WTC11 (cell line): Measurements from ENCODE around the gene CNNM3. TPM values are rescaled to one million over a fixed set of nuclear protein-coding genes. Genes with fewer than 3 reads are reported as not detected.

ENCODE experiments used
- ATAC-seq: fragments of 200-7000 bp; cut with Tn5 transposase; 2 replicates; pipeline ENCODE4 v1.10.0; 2021; ENCODE audit warnings: mild to moderate bottlenecking, moderate library complexity
- CTCF ChIA-PET: fragments of 300-600 bp; sonication (Branson Sonifier 250); formaldehyde crosslinking; loops from one replicate; lab custom pipeline; 2021; ENCODE audit warnings: antibody characterized with exemption; lab: Charles Lee
- POLR2A ChIA-PET: fragments of 350-600 bp; sonication (Branson Sonifier 250); formaldehyde crosslinking; loops from one replicate; lab custom pipeline; 2021; ENCODE audit warnings: antibody characterized with exemption; lab: Charles Lee
- DNase-seq: peaks from one replicate; pipeline ENCODE4 v3.0.0; 2021; ENCODE audit warnings: low spot score
- H3K27ac Mint-ChIP-seq: 2 replicates; pipeline ENCODE4 v1.8.0; 2021; ENCODE audit warnings: mixed read lengths
- H3K27me3 Mint-ChIP-seq: 2 replicates; pipeline ENCODE4 v1.8.0; 2021; ENCODE audit warnings: low read depth, mild to moderate bottlenecking, moderate library complexity, mixed read lengths
- H3K36me3 Mint-ChIP-seq: 2 replicates; pipeline ENCODE4 v1.8.0; 2021; ENCODE audit warnings: mixed read lengths
- H3K4me1 Mint-ChIP-seq: 2 replicates; pipeline ENCODE4 v1.8.0; 2022; ENCODE audit warnings: mixed read lengths
- H3K4me3 Mint-ChIP-seq: 2 replicates; pipeline ENCODE4 v1.8.0; 2021; ENCODE audit warnings: mild to moderate bottlenecking, moderate library complexity, mixed read lengths
- H3K9me3 Mint-ChIP-seq: 2 replicates; pipeline ENCODE4 v1.8.0; 2021; ENCODE audit warnings: mixed read lengths
- ETV6 ChIP-seq: sonication (generic); formaldehyde crosslinking; IDR thresholded peaks from 2 replicates; pipeline ENCODE4 v1.8.1; 2022; ENCODE audit warnings: mild to moderate bottlenecking, missing genetic modification reagents
- FOXP1 ChIP-seq: sonication (generic); formaldehyde crosslinking; IDR thresholded peaks from 2 replicates; pipeline ENCODE4 v1.8.0; 2022; ENCODE audit warnings: missing genetic modification reagents, mild to moderate bottlenecking, moderate library complexity, borderline replicate concordance
- GTF2I ChIP-seq: fragments of 250-450 bp; sonication (Bioruptor Pico); conservative IDR thresholded peaks from 2 replicates; pipeline ENCODE4 v1.4.0; 2021; ENCODE audit warnings: mild to moderate bottlenecking
- HMGA2 ChIP-seq: fragments of 250-450 bp; sonication (Bioruptor Pico); IDR thresholded peaks from 2 replicates; pipeline ENCODE4 v1.4.0; 2021; ENCODE audit warnings: mild to moderate bottlenecking, moderate library complexity
- NFE2L1 ChIP-seq: sonication (generic); formaldehyde crosslinking; IDR thresholded peaks from 2 replicates; pipeline ENCODE4 v1.8.1; 2023; ENCODE audit warnings: missing genetic modification reagents
- NR1H2 ChIP-seq: sonication (generic); formaldehyde crosslinking; IDR thresholded peaks from 2 replicates; pipeline ENCODE4 v1.9.0; 2021; ENCODE audit warnings: mild to moderate bottlenecking, moderate library complexity, missing genetic modification reagents
- NR2C2 ChIP-seq: sonication (generic); formaldehyde crosslinking; IDR thresholded peaks from 2 replicates; pipeline ENCODE4 v1.8.0; 2022; ENCODE audit warnings: mild to moderate bottlenecking, missing genetic modification reagents
- PRRX2 ChIP-seq: fragments of 250-450 bp; sonication (Bioruptor Pico); IDR thresholded peaks from 2 replicates; pipeline ENCODE4 v1.8.0; 2021; ENCODE audit warnings: mild to moderate bottlenecking
- SMAD3 ChIP-seq: sonication (generic); formaldehyde crosslinking; IDR thresholded peaks from 2 replicates; pipeline ENCODE4 v1.8.0; 2022; ENCODE audit warnings: missing genetic modification reagents, mild to moderate bottlenecking, borderline replicate concordance
- ZNF263 ChIP-seq: sonication (generic); formaldehyde crosslinking; IDR thresholded peaks from 2 replicates; pipeline ENCODE4 v1.8.1; 2022; ENCODE audit warnings: low read depth, mild to moderate bottlenecking, moderate library complexity, missing genetic modification reagents
- ZNF396 ChIP-seq: fragments of 250-450 bp; sonication (Bioruptor Pico); IDR thresholded peaks from 2 replicates; pipeline ENCODE4 v1.8.0; 2021; ENCODE audit warnings: mild to moderate bottlenecking, moderate library complexity, borderline replicate concordance
- total RNA-seq: library from RNA; stranded (reverse); gene quantifications from 3 replicates; pipeline ENCODE4 v1.2.3, GENCODE V29; 2021
- TF ChIP-seq, protein P1 (sequence below): sonication (generic); formaldehyde crosslinking; IDR thresholded peaks from 2 replicates; pipeline ENCODE4 v1.8.0; 2022; ENCODE audit warnings: mild to moderate bottlenecking, missing genetic modification reagents
- TF ChIP-seq, protein P2 (sequence below): sonication (generic); formaldehyde crosslinking; IDR thresholded peaks from 2 replicates; pipeline ENCODE4 v1.8.0; 2022; ENCODE audit warnings: missing genetic modification reagents
- TF ChIP-seq, protein P3 (sequence below): sonication (generic); formaldehyde crosslinking; IDR thresholded peaks from 2 replicates; pipeline ENCODE4 v1.8.1; 2023; ENCODE audit warnings: mild to moderate bottlenecking, missing genetic modification reagents, moderate library complexity
- TF ChIP-seq, protein P4 (sequence below): fragments of 250-450 bp; sonication (Bioruptor Pico); IDR thresholded peaks from 2 replicates; pipeline ENCODE4 v1.9.0; 2021; ENCODE audit warnings: mild to moderate bottlenecking, borderline replicate concordance
- TF ChIP-seq, protein P5 (sequence below): fragments of 250-450 bp; sonication (Bioruptor Pico); conservative IDR thresholded peaks from 2 replicates; pipeline ENCODE4 v1.9.0; 2021; ENCODE audit warnings: mild to moderate bottlenecking

Gene CNNM3
- total RNA-seq, 1 experiment from 2014 or later, result 34.9 TPM

DNA sequence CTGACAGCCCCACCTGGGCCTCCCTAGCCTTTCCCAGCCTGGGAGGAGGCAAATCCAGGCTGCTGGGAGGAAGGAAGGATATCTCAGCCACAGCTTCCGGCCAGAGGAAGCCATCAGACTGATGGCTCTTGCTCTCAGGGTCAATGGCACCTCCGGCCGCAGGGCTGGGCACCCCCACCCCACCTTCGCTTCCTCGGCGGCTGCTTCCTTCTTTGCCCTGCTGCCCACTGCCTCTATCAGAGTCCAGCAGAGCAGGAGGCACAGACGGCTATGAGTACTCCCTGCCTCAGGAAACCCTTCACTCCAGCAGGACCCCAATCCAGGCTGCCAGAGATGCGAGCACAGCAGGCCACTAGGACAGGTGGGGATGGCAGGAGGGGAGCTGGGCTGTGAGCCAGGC, 50.5 kb downstream of the CNNM3 start:
- Mint-ChIP-seq H3K9me3 (no peaks in the 10 kb centered on the region), H3K27ac (0 out of 2 replicates have a peak overlapping the region, but pooled peaks have one; percentile 45), H3K27me3 (0 out of 2 replicates have a peak, but pooled peaks cover 4% of the 10 kb centered on the region), H3K36me3 (peaks cover 29% of the 10 kb centered on the region), H3K4me1 (peaks cover 20% of the 10 kb centered on the region), H3K4me3 (peak overlapping the region; percentile 43; the same call in 1 of the 2 replicates)
- ChIA-PET CTCF (interaction anchor here (3.4 to 3.6 kb wide), 2 partner anchors 9 to 84 kb away, joined by 31 to 63 read pairs; partner anchors contain the start of gene ANKRD39), POLR2A (no interaction called here)
- ATAC-seq (no peak), DNase-seq (no peak)
- TF ChIP-seq, protein P1, sequence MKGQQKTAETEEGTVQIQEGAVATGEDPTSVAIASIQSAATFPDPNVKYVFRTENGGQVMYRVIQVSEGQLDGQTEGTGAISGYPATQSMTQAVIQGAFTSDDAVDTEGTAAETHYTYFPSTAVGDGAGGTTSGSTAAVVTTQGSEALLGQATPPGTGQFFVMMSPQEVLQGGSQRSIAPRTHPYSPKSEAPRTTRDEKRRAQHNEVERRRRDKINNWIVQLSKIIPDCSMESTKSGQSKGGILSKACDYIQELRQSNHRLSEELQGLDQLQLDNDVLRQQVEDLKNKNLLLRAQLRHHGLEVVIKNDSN (CRISPR knock-in tag), result no peak
- TF ChIP-seq NR1H2 (CRISPR knock-in tag) (no peak), PRRX2 (CRISPR knock-in tag) (no peak), NFE2L1 (CRISPR knock-in tag) (no peak), GTF2I (CRISPR knock-in tag) (no peak), FOXP1 (no peak), NR2C2 (no peak), ZNF396 (CRISPR knock-in tag) (no peak)

DNA sequence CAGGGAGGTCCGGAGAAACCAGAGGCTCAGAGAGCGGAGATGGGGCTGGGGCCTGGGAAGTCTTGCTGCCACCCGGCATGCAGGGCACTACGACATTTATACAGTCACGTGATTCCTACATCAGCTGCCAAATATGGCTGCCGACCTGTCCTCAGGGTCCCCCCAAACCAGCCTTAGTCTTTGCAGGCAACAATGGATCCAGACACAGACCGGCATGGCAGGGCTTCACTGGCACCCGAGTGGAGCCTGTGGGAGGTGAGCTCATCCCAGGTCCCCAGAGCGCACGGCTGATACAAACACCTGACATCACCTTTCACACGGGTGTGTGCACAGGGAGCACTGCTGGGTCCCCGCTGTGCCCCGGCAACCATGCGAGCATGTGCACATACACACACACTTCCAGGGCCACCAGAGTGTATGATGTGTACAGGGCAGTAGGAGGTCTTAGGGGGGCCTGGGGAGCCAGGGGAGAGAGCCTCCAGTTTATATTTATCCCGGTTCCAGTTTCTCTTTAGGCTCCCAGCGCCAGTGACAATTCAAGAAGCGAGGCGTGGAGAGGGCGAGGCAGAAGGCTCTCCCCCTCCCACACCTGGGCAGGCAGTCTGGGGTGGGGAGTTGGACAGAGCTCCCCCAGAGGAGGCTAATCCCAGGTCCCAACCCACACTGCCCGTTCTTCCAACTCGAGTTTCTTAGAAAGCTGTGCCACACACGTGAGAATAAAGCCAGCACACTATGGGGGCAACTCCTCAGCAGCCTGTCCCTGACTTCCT, 51.1 kb downstream of the CNNM3 start:
- Mint-ChIP-seq H3K27me3 (0 out of 2 replicates have a peak, but pooled peaks cover 4% of the 10 kb centered on the region), H3K27ac (peak overlapping the region; percentile 80), H3K4me3 (peak overlapping the region; percentile 82), H3K4me1 (peaks cover 21% of the 10 kb centered on the region), H3K36me3 (peaks cover 23% of the 10 kb centered on the region), H3K9me3 (no peaks in the 10 kb centered on the region)
- CTCF ChIA-PET, result interaction anchor here (1.6 to 3.6 kb wide), 3 partner anchors 9 to 83 kb away, joined by 6 to 63 read pairs (median 31); partner anchors contain the start of genes ANKRD39 and CNNM3
- POLR2A ChIA-PET, result no interaction called here
- DNase-seq (no peak), ATAC-seq (no peak)
- TF ChIP-seq ZNF263 (CRISPR knock-in tag), result no peak
- TF ChIP-seq, protein P2, sequence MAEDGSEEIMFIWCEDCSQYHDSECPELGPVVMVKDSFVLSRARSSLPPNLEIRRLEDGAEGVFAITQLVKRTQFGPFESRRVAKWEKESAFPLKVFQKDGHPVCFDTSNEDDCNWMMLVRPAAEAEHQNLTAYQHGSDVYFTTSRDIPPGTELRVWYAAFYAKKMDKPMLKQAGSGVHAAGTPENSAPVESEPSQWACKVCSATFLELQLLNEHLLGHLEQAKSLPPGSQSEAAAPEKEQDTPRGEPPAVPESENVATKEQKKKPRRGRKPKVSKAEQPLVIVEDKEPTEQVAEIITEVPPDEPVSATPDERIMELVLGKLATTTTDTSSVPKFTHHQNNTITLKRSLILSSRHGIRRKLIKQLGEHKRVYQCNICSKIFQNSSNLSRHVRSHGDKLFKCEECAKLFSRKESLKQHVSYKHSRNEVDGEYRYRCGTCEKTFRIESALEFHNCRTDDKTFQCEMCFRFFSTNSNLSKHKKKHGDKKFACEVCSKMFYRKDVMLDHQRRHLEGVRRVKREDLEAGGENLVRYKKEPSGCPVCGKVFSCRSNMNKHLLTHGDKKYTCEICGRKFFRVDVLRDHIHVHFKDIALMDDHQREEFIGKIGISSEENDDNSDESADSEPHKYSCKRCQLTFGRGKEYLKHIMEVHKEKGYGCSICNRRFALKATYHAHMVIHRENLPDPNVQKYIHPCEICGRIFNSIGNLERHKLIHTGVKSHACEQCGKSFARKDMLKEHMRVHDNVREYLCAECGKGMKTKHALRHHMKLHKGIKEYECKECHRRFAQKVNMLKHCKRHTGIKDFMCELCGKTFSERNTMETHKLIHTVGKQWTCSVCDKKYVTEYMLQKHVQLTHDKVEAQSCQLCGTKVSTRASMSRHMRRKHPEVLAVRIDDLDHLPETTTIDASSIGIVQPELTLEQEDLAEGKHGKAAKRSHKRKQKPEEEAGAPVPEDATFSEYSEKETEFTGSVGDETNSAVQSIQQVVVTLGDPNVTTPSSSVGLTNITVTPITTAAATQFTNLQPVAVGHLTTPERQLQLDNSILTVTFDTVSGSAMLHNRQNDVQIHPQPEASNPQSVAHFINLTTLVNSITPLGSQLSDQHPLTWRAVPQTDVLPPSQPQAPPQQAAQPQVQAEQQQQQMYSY (CRISPR knock-in tag), result 0 out of 2 replicates have a peak, but pooled peaks have one; percentile 20
- TF ChIP-seq, protein P3, sequence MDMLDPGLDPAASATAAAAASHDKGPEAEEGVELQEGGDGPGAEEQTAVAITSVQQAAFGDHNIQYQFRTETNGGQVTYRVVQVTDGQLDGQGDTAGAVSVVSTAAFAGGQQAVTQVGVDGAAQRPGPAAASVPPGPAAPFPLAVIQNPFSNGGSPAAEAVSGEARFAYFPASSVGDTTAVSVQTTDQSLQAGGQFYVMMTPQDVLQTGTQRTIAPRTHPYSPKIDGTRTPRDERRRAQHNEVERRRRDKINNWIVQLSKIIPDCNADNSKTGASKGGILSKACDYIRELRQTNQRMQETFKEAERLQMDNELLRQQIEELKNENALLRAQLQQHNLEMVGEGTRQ (CRISPR knock-in tag), result peak; percentile 19; the same call in 1 of the 2 replicates

DNA sequence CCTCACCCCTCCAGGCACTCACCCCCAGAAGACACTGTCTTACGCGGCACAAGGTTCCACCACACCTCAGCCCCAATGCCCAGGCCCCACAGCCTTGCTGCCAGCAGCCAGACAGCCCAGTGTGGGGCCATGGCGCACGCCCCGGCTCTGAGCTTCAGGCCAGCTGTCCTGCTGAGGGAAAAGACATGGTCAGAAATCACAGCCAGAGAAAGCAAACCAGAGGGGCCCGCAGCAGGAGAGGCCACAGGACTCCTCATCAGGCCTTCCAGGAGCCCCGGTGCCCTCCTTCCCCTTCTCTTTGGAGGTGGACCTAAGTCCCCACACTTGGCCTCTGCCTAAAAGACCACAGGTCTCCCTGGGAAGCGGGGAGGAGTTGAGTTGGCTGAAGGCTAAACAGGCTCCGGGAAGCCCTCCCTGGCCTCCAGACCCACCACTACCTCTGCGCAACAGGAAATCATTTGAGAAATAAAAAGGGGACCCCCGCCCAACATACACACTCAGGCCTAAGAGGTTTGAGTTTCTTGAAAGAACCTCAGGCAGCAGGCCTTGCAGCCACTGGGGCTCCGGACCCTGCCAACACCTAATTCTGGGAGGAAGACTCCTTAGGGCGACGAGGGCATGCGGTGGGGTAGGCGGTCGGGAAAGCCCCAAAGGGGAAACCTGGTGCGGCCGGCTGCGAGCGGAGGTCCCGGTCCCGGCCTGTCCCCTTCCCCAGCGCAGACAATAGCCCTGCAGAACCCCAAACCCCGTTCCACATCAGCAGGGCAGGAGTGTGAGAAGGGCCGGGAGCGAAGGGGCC, 51.9 kb downstream of the CNNM3 start:
- POLR2A ChIA-PET, result interaction anchor here (0.6 to 2.0 kb wide), 7 partner anchors 7 to 53 kb away, joined by 3 to 20 read pairs (median 3); partner anchors contain the start of genes ANKRD39 and CNNM3
- Mint-ChIP-seq H3K4me1 (peaks cover 29% of the 10 kb centered on the region), H3K36me3 (peaks cover 19% of the 10 kb centered on the region), H3K4me3 (peak overlapping the region; percentile 82), H3K27ac (peak overlapping the region; percentile 80), H3K9me3 (no peaks in the 10 kb centered on the region), H3K27me3 (0 out of 2 replicates have a peak, but pooled peaks cover 4% of the 10 kb centered on the region)
- ATAC-seq, result no peak
- CTCF ChIA-PET, result interaction anchor here (0.5 to 3.6 kb wide), 30 partner anchors 8 to 314 kb away, joined by 3 to 63 read pairs (median 4); partner anchors contain the start of genes ANKRD39, CNNM3 and FAHD2B
- DNase-seq, result no peak
- TF ChIP-seq, protein P4, sequence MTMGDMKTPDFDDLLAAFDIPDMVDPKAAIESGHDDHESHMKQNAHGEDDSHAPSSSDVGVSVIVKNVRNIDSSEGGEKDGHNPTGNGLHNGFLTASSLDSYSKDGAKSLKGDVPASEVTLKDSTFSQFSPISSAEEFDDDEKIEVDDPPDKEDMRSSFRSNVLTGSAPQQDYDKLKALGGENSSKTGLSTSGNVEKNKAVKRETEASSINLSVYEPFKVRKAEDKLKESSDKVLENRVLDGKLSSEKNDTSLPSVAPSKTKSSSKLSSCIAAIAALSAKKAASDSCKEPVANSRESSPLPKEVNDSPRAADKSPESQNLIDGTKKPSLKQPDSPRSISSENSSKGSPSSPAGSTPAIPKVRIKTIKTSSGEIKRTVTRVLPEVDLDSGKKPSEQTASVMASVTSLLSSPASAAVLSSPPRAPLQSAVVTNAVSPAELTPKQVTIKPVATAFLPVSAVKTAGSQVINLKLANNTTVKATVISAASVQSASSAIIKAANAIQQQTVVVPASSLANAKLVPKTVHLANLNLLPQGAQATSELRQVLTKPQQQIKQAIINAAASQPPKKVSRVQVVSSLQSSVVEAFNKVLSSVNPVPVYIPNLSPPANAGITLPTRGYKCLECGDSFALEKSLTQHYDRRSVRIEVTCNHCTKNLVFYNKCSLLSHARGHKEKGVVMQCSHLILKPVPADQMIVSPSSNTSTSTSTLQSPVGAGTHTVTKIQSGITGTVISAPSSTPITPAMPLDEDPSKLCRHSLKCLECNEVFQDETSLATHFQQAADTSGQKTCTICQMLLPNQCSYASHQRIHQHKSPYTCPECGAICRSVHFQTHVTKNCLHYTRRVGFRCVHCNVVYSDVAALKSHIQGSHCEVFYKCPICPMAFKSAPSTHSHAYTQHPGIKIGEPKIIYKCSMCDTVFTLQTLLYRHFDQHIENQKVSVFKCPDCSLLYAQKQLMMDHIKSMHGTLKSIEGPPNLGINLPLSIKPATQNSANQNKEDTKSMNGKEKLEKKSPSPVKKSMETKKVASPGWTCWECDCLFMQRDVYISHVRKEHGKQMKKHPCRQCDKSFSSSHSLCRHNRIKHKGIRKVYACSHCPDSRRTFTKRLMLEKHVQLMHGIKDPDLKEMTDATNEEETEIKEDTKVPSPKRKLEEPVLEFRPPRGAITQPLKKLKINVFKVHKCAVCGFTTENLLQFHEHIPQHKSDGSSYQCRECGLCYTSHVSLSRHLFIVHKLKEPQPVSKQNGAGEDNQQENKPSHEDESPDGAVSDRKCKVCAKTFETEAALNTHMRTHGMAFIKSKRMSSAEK, result no peak
- TF ChIP-seq HMGA2 (no peak), SMAD3 (CRISPR knock-in tag) (no peak), PRRX2 (CRISPR knock-in tag) (no peak), GTF2I (CRISPR knock-in tag) (no peak), ETV6 (CRISPR knock-in tag) (peak; percentile 51; the same call in 1 of the 2 replicates), NR2C2 (no peak)
- TF ChIP-seq, protein P5, sequence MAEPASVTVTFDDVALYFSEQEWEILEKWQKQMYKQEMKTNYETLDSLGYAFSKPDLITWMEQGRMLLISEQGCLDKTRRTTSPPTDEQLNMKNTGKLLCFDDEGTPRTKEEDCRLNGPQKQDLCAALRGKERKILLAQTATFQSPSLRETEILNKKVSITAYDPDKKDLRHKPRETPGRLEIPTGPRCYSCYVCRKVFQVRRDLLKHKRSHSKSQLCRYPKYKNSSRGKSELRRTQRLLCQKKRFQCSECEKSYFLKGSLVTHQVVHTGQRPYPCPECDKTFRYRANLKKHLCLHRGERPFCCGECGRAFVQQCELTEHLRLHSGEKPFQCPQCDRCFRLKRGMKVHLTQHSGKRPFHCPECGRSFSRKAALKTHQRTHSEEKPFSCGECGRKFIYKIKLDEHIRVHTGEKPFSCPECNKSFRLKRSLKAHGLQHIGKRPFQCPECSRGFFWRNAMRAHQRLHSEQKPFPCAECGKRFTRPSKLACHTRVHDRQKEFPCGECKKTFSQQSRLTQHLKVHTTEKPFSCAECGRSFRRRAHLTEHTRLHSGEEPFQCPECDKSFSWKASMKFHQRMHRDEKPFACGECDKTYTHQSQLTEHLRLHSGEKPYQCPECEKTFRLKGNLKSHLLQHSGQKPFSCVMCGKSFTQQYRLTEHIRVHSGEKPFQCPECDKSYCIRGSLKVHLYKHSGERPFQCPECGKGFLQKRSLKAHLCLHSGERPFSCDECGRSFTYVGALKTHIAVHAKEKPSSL, result no peak
